HepG2 (cell line): ENCODE measurements around the gene HLA-G. TPM values are rescaled to one million over a fixed set of nuclear protein-coding genes. Genes with fewer than 3 reads are reported as not detected.

Experiments used
- AHR ChIP-seq: IDR thresholded peaks from 2 replicates; pipeline ENCODE4 v1.6.1; 2018; ENCODE audit warnings: missing genetic modification reagents, missing compliant biosample characterization
- KDM4B ChIP-seq: sonication (generic); formaldehyde crosslinking; IDR thresholded peaks from 2 replicates; pipeline ENCODE4 v1.4.0; 2020; ENCODE audit warnings: missing genetic modification reagents
- KLF16 ChIP-seq, 2 experiments: sonication (generic) in 1 of 2; formaldehyde crosslinking in 1 of 2; IDR thresholded peaks; 2 replicates each; pipeline versions ENCODE4 v1.6.1 to v1.8.0; 2016 to 2023; ENCODE audit warnings: missing genetic modification reagents in 2 of 2, missing compliant biosample characterization in 1 of 2
- KLF6 ChIP-seq: IDR thresholded peaks from 2 replicates; pipeline ENCODE4 v1.8.0; 2016; ENCODE audit warnings: missing biosample characterization, missing genetic modification reagents
- MIER3 ChIP-seq: IDR thresholded peaks from 2 replicates; pipeline ENCODE4 v1.6.1; 2016; ENCODE audit warnings: missing compliant biosample characterization, borderline replicate concordance
- MLLT10 ChIP-seq: sonication (generic); formaldehyde crosslinking; IDR thresholded peaks from 2 replicates; pipeline ENCODE4 v1.4.0; 2020; ENCODE audit warnings: missing genetic modification reagents
- MZF1 ChIP-seq: sonication (generic); formaldehyde crosslinking; IDR thresholded peaks from 2 replicates; pipeline ENCODE4 v1.8.1; 2023; ENCODE audit warnings: mild to moderate bottlenecking, missing genetic modification reagents, borderline replicate concordance
- NR2F2 ChIP-seq: IDR thresholded peaks from 2 replicates; pipeline ENCODE4 v1.6.1; 2012; ENCODE audit warnings: low read depth, inconsistent platforms, borderline replicate concordance
- SETDB1 ChIP-seq: sonication (generic); formaldehyde crosslinking; IDR thresholded peaks from 2 replicates; pipeline ENCODE4 v1.5.1; 2020; ENCODE audit warnings: missing genetic modification reagents, mild to moderate bottlenecking, borderline replicate concordance
- SIN3B ChIP-seq: fragments of 150-350 bp; IDR thresholded peaks from 2 replicates; pipeline ENCODE4 v1.6.1; 2014; ENCODE audit warnings: low read length
- SMC3 ChIP-seq: IDR thresholded peaks from 2 replicates; pipeline ENCODE4 v1.6.1; 2011; ENCODE audit warnings: low read length, improper control_type of control experiment
- SP4 ChIP-seq: sonication (generic); formaldehyde crosslinking; IDR thresholded peaks from 2 replicates; pipeline ENCODE4 v1.8.1; 2023; ENCODE audit warnings: mild to moderate bottlenecking, missing genetic modification reagents
- ZFP90 ChIP-seq: sonication (generic); formaldehyde crosslinking; IDR thresholded peaks from 2 replicates; pipeline ENCODE4 v1.8.0; 2022; ENCODE audit warnings: missing genetic modification reagents, mild to moderate bottlenecking, inconsistent platforms, borderline replicate concordance
- ZNF224 ChIP-seq: sonication (generic); formaldehyde crosslinking; IDR thresholded peaks from 2 replicates; pipeline ENCODE4 v1.5.0; 2020; ENCODE audit warnings: mild to moderate bottlenecking, missing genetic modification reagents
- ZNF468 ChIP-seq: sonication (generic); formaldehyde crosslinking; IDR thresholded peaks from 2 replicates; pipeline ENCODE4 v1.8.0; 2022; ENCODE audit warnings: mild to moderate bottlenecking, moderate library complexity, missing genetic modification reagents
- ZNF737 ChIP-seq: sonication (generic); formaldehyde crosslinking; IDR thresholded peaks from 2 replicates; pipeline ENCODE4 v1.5.0; 2020; ENCODE audit warnings: missing genetic modification reagents, mild to moderate bottlenecking, borderline replicate concordance
- ZNF879 ChIP-seq: sonication (generic); formaldehyde crosslinking; IDR thresholded peaks from 2 replicates; pipeline ENCODE4 v1.8.1; 2023; ENCODE audit warnings: missing genetic modification reagents
- ZSCAN25 ChIP-seq: sonication (generic); formaldehyde crosslinking; IDR thresholded peaks from 2 replicates; pipeline ENCODE4 v1.8.0; 2022; ENCODE audit warnings: mild to moderate bottlenecking, missing genetic modification reagents
- polyA plus RNA-seq, 8 experiments: library from polyadenylated mRNA; depleted of rRNA in 3 of 8; stranded (reverse) in 7 of 8; unstranded in 1 of 8; fragments of >200 nt; fragmentation: Illumina TruSeq in 4 of 8; extraction: Trizol in 4 of 8; gene quantifications; 2 replicates each; pipeline versions ENCODE4 v1.2.1 to v1.2.3, GENCODE V29; 2011 to 2016; ENCODE audit warnings: low read depth in 4 of 8, missing spikeins in 1 of 8, mixed read lengths in 1 of 8; ENCODE audit not compliant: insufficient read depth in 1 of 8
- total RNA-seq, 5 experiments: library from RNA; depleted of rRNA; stranded (reverse); fragments of >200 nt; fragmentation: Illumina TruSeq; extraction: Trizol; gene quantifications; 2 replicates each; pipeline ENCODE4 v1.2.3, GENCODE V29; 2016; ENCODE audit warnings: low read depth in 1 of 5
- TF ChIP-seq, protein P1 (sequence below): sonication (generic); formaldehyde crosslinking; IDR thresholded peaks from 2 replicates; pipeline ENCODE4 v1.9.0; 2021; ENCODE audit warnings: missing genetic modification reagents, borderline replicate concordance
- TF ChIP-seq, protein P2 (sequence below): IDR thresholded peaks from 2 replicates; pipeline ENCODE4 v1.6.1; 2016
- TF ChIP-seq, protein P3 (sequence below): sonication (generic); formaldehyde crosslinking; conservative IDR thresholded peaks from 2 replicates; pipeline ENCODE4 v1.8.0; 2022; ENCODE audit warnings: low read depth, missing genetic modification reagents
- TF ChIP-seq, protein P4 (sequence below): sonication (generic); formaldehyde crosslinking; IDR thresholded peaks from 2 replicates; pipeline ENCODE4 v1.5.0; 2020; ENCODE audit warnings: mild to moderate bottlenecking, missing genetic modification reagents, moderate library complexity
- TF ChIP-seq, protein P5 (sequence below): sonication (generic); formaldehyde crosslinking; IDR thresholded peaks from 2 replicates; pipeline ENCODE4 v1.8.1; 2023; ENCODE audit warnings: mild to moderate bottlenecking, inconsistent platforms, moderate library complexity, missing genetic modification reagents, borderline replicate concordance

Gene HLA-G
- total and polyA plus RNA-seq, 2 of the 13 experiments (the other 11 are each of a cell fraction or from before 2014, with no cell fraction given): 0.29 to 0.30 TPM

DNA sequence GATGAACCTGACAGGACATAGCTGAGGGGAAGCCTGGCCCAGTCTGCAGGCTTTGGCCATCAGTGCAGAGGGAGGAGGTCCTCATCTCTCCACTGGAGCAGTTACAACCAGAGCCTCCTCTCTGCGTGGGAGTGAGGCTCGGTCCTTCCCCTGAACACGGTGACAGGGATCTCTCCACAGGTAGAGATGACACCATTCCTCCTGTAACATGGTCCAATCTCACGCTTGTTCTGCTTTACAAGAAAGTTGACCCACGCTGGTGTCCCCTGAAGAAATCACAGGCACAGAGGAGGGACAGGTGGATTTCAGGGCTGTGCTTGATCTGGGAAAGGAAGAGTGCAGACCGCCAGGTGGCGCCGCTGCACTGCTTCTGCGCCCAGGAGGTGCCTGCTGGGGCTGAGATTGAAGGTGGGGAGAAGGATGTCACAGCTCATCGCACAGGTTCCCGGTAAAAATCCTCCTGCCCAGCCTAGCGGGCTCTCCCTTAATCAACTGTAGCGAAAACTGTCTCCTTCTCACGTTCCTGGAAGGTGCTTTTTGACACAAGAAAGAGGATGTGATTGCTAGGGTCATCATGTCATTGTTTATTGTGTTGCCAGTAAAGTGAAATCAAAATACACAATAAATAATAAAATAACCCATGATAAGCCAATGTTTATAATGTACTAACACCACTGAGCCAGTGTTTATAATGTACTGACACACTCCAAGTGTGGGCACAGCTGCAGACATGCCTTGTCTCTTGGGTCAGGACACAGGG is 20.4 kb downstream of the HLA-G start (continued):
- TF ChIP-seq, protein P1, sequence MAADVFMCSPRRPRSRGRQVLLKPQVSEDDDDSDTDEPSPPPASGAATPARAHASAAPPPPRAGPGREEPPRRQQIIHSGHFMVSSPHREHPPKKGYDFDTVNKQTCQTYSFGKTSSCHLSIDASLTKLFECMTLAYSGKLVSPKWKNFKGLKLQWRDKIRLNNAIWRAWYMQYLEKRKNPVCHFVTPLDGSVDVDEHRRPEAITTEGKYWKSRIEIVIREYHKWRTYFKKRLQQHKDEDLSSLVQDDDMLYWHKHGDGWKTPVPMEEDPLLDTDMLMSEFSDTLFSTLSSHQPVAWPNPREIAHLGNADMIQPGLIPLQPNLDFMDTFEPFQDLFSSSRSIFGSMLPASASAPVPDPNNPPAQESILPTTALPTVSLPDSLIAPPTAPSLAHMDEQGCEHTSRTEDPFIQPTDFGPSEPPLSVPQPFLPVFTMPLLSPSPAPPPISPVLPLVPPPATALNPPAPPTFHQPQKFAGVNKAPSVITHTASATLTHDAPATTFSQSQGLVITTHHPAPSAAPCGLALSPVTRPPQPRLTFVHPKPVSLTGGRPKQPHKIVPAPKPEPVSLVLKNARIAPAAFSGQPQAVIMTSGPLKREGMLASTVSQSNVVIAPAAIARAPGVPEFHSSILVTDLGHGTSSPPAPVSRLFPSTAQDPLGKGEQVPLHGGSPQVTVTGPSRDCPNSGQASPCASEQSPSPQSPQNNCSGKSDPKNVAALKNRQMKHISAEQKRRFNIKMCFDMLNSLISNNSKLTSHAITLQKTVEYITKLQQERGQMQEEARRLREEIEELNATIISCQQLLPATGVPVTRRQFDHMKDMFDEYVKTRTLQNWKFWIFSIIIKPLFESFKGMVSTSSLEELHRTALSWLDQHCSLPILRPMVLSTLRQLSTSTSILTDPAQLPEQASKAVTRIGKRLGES (CRISPR knock-in tag): no peak
- TF ChIP-seq, protein P2, sequence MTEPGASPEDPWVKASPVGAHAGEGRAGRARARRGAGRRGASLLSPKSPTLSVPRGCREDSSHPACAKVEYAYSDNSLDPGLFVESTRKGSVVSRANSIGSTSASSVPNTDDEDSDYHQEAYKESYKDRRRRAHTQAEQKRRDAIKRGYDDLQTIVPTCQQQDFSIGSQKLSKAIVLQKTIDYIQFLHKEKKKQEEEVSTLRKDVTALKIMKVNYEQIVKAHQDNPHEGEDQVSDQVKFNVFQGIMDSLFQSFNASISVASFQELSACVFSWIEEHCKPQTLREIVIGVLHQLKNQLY (CRISPR knock-in tag): no peak
- TF ChIP-seq MLLT10 (CRISPR knock-in tag) (no peak), KLF16 (CRISPR knock-in tag; IDR thresholded peaks at IDR 0.05) (no peak), MZF1 (CRISPR knock-in tag) (no peak), KDM4B (CRISPR knock-in tag) (peak; percentile 80; the same call in 1 of the 2 replicates), ZNF224 (CRISPR knock-in tag) (0 out of 2 replicates have a peak, but pooled peaks have one; percentile 45), SETDB1 (no peak), ZNF737 (CRISPR knock-in tag) (no peak), NR2F2 (no peak), ZSCAN25 (CRISPR knock-in tag) (no peak), SP4 (peak; percentile 69; the same call in 1 of the 2 replicates), ZFP90 (CRISPR knock-in tag) (0 out of 2 replicates have a peak, but pooled peaks have one; percentile 33), KLF6 (CRISPR knock-in tag) (no peak), ZNF879 (CRISPR knock-in tag) (no peak), AHR (CRISPR knock-in tag) (no peak), SIN3B (no peak), SMC3 (peak; percentile 98), ZNF468 (CRISPR knock-in tag) (no peak), MIER3 (CRISPR knock-in tag) (0 out of 2 replicates have a peak, but pooled peaks have one; percentile 29)
- TF ChIP-seq, protein P3, sequence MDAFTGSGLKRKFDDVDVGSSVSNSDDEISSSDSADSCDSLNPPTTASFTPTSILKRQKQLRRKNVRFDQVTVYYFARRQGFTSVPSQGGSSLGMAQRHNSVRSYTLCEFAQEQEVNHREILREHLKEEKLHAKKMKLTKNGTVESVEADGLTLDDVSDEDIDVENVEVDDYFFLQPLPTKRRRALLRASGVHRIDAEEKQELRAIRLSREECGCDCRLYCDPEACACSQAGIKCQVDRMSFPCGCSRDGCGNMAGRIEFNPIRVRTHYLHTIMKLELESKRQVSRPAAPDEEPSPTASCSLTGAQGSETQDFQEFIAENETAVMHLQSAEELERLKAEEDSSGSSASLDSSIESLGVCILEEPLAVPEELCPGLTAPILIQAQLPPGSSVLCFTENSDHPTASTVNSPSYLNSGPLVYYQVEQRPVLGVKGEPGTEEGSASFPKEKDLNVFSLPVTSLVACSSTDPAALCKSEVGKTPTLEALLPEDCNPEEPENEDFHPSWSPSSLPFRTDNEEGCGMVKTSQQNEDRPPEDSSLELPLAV (CRISPR knock-in tag): no peak
- TF ChIP-seq, protein P4, sequence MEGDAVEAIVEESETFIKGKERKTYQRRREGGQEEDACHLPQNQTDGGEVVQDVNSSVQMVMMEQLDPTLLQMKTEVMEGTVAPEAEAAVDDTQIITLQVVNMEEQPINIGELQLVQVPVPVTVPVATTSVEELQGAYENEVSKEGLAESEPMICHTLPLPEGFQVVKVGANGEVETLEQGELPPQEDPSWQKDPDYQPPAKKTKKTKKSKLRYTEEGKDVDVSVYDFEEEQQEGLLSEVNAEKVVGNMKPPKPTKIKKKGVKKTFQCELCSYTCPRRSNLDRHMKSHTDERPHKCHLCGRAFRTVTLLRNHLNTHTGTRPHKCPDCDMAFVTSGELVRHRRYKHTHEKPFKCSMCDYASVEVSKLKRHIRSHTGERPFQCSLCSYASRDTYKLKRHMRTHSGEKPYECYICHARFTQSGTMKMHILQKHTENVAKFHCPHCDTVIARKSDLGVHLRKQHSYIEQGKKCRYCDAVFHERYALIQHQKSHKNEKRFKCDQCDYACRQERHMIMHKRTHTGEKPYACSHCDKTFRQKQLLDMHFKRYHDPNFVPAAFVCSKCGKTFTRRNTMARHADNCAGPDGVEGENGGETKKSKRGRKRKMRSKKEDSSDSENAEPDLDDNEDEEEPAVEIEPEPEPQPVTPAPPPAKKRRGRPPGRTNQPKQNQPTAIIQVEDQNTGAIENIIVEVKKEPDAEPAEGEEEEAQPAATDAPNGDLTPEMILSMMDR (CRISPR knock-in tag): peak; percentile 99
- TF ChIP-seq, protein P5, sequence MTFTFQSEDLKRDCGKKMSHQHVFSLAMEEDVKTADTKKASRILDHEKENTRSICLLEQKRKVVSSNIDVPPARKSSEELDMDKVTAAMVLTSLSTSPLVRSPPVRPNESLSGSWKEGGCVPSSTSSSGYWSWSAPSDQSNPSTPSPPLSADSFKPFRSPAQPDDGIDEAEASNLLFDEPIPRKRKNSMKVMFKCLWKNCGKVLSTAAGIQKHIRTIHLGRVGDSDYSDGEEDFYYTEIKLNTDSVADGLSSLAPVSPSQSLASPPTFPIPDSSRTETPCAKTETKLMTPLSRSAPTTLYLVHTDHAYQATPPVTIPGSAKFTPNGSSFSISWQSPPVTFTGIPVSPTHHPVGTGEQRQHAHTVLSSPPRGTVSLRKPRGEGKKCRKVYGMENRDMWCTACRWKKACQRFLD (CRISPR knock-in tag): no peak
